ENCODE measurements around the gene CCDC28B. TPM values are rescaled to one million over a fixed set of nuclear protein-coding genes. Genes with fewer than 3 reads are reported as not detected.

The CCDC28B gene
- total RNA-seq, 4 donors from 2014 or later, result 1.2 to 4.0 (median 2.7) TPM; not detected in 1

GRCh38 chr1:32186491-32186890 lies 13.9 kb upstream of the CCDC28B start:
- WGBS, 2 donors (ENCODE audit: low coverage in 1 of 2), result 87% methylated on average over 2 of the region's 2 CpGs; no CpG with 5 or more reads in 1 of the 2 donors
- Histone ChIP-seq H3K4me1 (peaks cover 7 to 33% (median 20%) of the 10 kb centered on the region in 4 donors), H3K9me3 (no peaks in the 10 kb centered on the region), H3K27ac (no peak overlapping the region), H3K36me3 (peaks cover 0 to 61% (median 36%) of the 10 kb centered on the region in 4 donors), H3K27me3 (no peaks in the 10 kb centered on the region), H3K4me3 (no peak overlapping the region)
- in situ Hi-C loops (cut with MboI; ENCODE audit: low pct_ligation_motif_present in 1 of 4, low pct_unique_long_range_greater_than_20kb in 1 of 4, low sequenced_read_pairs in 3 of 4), result no loop called here
- intact Hi-C loops (cut with DNase I; ENCODE audit: low total_unique reads), result no loop called here
- no peak for DNase-seq
- no peak for TF ChIP-seq POLR2A (IDR thresholded peaks at IDR 0.05)
- no peak for TF ChIP-seq EP300 (IDR thresholded peaks at IDR 0.05; ENCODE audit: low read depth)
- no peak for TF ChIP-seq CTCF (IDR thresholded peaks at IDR 0.05)
- no peak for TF ChIP-seq POLR2AphosphoS5 (IDR thresholded peaks at IDR 0.05)

GRCh38 chr1:32187850-32188249 lies 12.5 kb upstream of the CCDC28B start:
- Histone ChIP-seq H3K4me1 (peaks cover 0 to 19% (median 9%) of the 10 kb centered on the region in 4 donors), H3K4me3 (no peak overlapping the region), H3K27me3 (no peaks in the 10 kb centered on the region), H3K36me3 (peaks cover 0 to 73% (median 43%) of the 10 kb centered on the region in 4 donors), H3K27ac (no peak overlapping the region), H3K9me3 (no peaks in the 10 kb centered on the region)
- TF ChIP-seq CTCF (IDR thresholded peaks at IDR 0.05), result no peak
- TF ChIP-seq EP300 (IDR thresholded peaks at IDR 0.05; ENCODE audit: low read depth), result no peak
- TF ChIP-seq POLR2A (IDR thresholded peaks at IDR 0.05), result no peak
- TF ChIP-seq POLR2AphosphoS5 (IDR thresholded peaks at IDR 0.05), result no peak
- intact Hi-C loops (cut with DNase I; ENCODE audit: low total_unique reads), result no loop called here
- DNase-seq, result no peak
- in situ Hi-C loops (cut with MboI; ENCODE audit: low pct_ligation_motif_present in 1 of 4, low pct_unique_long_range_greater_than_20kb in 1 of 4, low sequenced_read_pairs in 3 of 4), result no loop called here
- WGBS, 2 donors (ENCODE audit: low coverage in 1 of 2), result 95 to 100% methylated on average over 1 to 9 of the region's 9 CpGs

- intact Hi-C loops (cut with DNase I; ENCODE audit: low total_unique reads) (no loop called here), in situ Hi-C loops (cut with MboI; ENCODE audit: low pct_ligation_motif_present in 1 of 4, low pct_unique_long_range_greater_than_20kb in 1 of 4, low sequenced_read_pairs in 3 of 4) (no loop called here)
- no peak overlapping the region for H3K27ac ChIP-seq
- no peak for TF ChIP-seq POLR2A (IDR thresholded peaks at IDR 0.05)
- no peak for TF ChIP-seq CTCF (IDR thresholded peaks at IDR 0.05)
- no peak for TF ChIP-seq EP300 (IDR thresholded peaks at IDR 0.05; ENCODE audit: low read depth)
- no peak for TF ChIP-seq POLR2AphosphoS5 (IDR thresholded peaks at IDR 0.05)
- H3K36me3 ChIP-seq, result peaks cover 0 to 88% (median 51%) of the 10 kb centered on the region in 4 donors
- H3K4me1 ChIP-seq, result no peaks in the 10 kb centered on the region
- no peak for DNase-seq
- no peaks in the 10 kb centered on the region for H3K9me3 ChIP-seq
- no peaks in the 10 kb centered on the region for H3K27me3 ChIP-seq
- 82% methylated on average over 8 of the region's 8 CpGs; no CpG with 5 or more reads in 1 of the 2 donors for WGBS, 2 donors (ENCODE audit: low coverage in 1 of 2)
- H3K4me3 ChIP-seq, result no peak overlapping the region
Measured at GRCh38 chr1:32192220-32192948, 8.0 kb upstream of the CCDC28B start.

GRCh38 chr1:32194984-32195383 lies 5.4 kb upstream of the CCDC28B start:
- Histone ChIP-seq H3K36me3 (peaks cover 0 to 63% (median 34%) of the 10 kb centered on the region in 4 donors), H3K4me3 (no peak overlapping the region), H3K27ac (no peak overlapping the region), H3K27me3 (no peaks in the 10 kb centered on the region), H3K9me3 (no peaks in the 10 kb centered on the region), H3K4me1 (peaks cover 0 to 10% (median 7%) of the 10 kb centered on the region in 4 donors)
- 88 to 100% methylated on average over 1 to 6 of the region's 6 CpGs for WGBS, 2 donors (ENCODE audit: low coverage in 1 of 2)
- intact Hi-C loops (cut with DNase I; ENCODE audit: low total_unique reads) (no loop called here), in situ Hi-C loops (cut with MboI; ENCODE audit: low pct_ligation_motif_present in 1 of 4, low pct_unique_long_range_greater_than_20kb in 1 of 4, low sequenced_read_pairs in 3 of 4) (no loop called here)
- DNase-seq, result no peak
- TF ChIP-seq POLR2AphosphoS5 (IDR thresholded peaks at IDR 0.05) (no peak), POLR2A (IDR thresholded peaks at IDR 0.05) (no peak), EP300 (IDR thresholded peaks at IDR 0.05; ENCODE audit: low read depth) (no peak), CTCF (IDR thresholded peaks at IDR 0.05) (no peak)

Data from transverse colon (tissue), 4 donors.